ENCODE measurements around the gene AKNAD1. TPM values are rescaled to one million over a fixed set of nuclear protein-coding genes. Genes with fewer than 3 reads are reported as not detected.

Gene AKNAD1
- total RNA-seq, 1 experiment from 2014 or later: not detected

Other genes with a start within 250 kb of the AKNAD1 start
- gene HENMT1, start 196.0 kb downstream of the AKNAD1 start, total RNA-seq (2014; rRNA removed; shearing (Covaris generic); ENCODE audit: low replicate concordance): 0.17 TPM in 1 of 2 replicates, not detected in the other
- gene PRPF38B, start 164.8 kb downstream of the AKNAD1 start, total RNA-seq (2014; rRNA removed; shearing (Covaris generic); ENCODE audit: low replicate concordance): 4.7 and 7.8 TPM in 2 replicates
- not detected in 2 replicates for gene FNDC7, start 144.2 kb downstream of the AKNAD1 start, total RNA-seq (2014; rRNA removed; shearing (Covaris generic); ENCODE audit: low replicate concordance)
- 6.4 and 7.3 TPM in 2 replicates for gene STXBP3, start 110.4 kb downstream of the AKNAD1 start, total RNA-seq (2014; rRNA removed; shearing (Covaris generic); ENCODE audit: low replicate concordance)
- gene GPSM2, start 19.9 kb upstream of the AKNAD1 start, total RNA-seq (2014; rRNA removed; shearing (Covaris generic); ENCODE audit: low replicate concordance): 28.8 and 53.7 TPM in 2 replicates
- 38.6 and 51.5 TPM in 2 replicates for gene CLCC1, start 106.4 kb upstream of the AKNAD1 start, total RNA-seq (2014; rRNA removed; shearing (Covaris generic); ENCODE audit: low replicate concordance)
- gene WDR47, start 185.0 kb upstream of the AKNAD1 start, total RNA-seq (2014; rRNA removed; shearing (Covaris generic); ENCODE audit: low replicate concordance): 4.7 and 4.9 TPM in 2 replicates
- gene TAF13, start 218.9 kb upstream of the AKNAD1 start, total RNA-seq (2014; rRNA removed; shearing (Covaris generic); ENCODE audit: low replicate concordance): 8.9 and 11.9 TPM in 2 replicates
- gene TMEM167B, start 233.7 kb upstream of the AKNAD1 start, total RNA-seq (2014; rRNA removed; shearing (Covaris generic); ENCODE audit: low replicate concordance): 12.9 and 15.1 TPM in 2 replicates